T-helper 17 cell (primary cell): ENCODE data around the gene CACNA1H. TPM values are rescaled to one million over a fixed set of nuclear protein-coding genes. Genes with fewer than 3 reads are reported as not detected.
"Not testable (repeated sequence)": the region's sequence is repeated elsewhere in the genome, so short reads cannot be mapped to it uniquely, and the experiment has no call there.

Experiments
- ATAC-seq: fragments of 150-1000 bp; cut with Tn5 transposase; 2 replicates; pipeline ENCODE4 v1.10.0; 2021; ENCODE audit warnings: mild to moderate bottlenecking, moderate library complexity
- DNase-seq, 3 donors: peaks; one replicate each; pipeline versions ENCODE4 v3.0.0 to v3.0.0-alpha.2; 2020 to 2021
- H3K9me3 ChIP-seq: one replicate; pipeline ENCODE4 v1.7.0; 2013; ENCODE audit warnings: low read length, mild to moderate bottlenecking; ENCODE audit not compliant: control insufficient read depth, poor library complexity, severe bottlenecking
- H3K27ac Mint-ChIP-seq: one replicate; pipeline ENCODE4 v1.8.0; 2022; ENCODE audit warnings: mild to moderate bottlenecking, moderate library complexity, mixed read lengths
- H3K27me3 Mint-ChIP-seq: one replicate; pipeline ENCODE4 v1.8.0; 2022; ENCODE audit warnings: mixed read lengths
- H3K36me3 Mint-ChIP-seq: one replicate; pipeline ENCODE4 v1.8.0; 2022; ENCODE audit warnings: low read depth, mixed read lengths
- H3K4me1 Mint-ChIP-seq: one replicate; pipeline ENCODE4 v1.8.0; 2022; ENCODE audit warnings: mild to moderate bottlenecking, mixed read lengths
- H3K4me3 Mint-ChIP-seq: one replicate; pipeline ENCODE4 v1.8.0; 2022; ENCODE audit warnings: mild to moderate bottlenecking, moderate library complexity, mixed read lengths
- total RNA-seq, 4 donors: library from RNA in 2 of 4; stranded (reverse) in 2 of 4; gene quantifications; one replicate each; pipeline ENCODE4 v1.2.3 and lab custom pipeline; 2022 to 2026

Gene CACNA1H
- total RNA-seq, 2 donors from 2014 or later, result 8.6 to 9.5 TPM

GRCh38 chr16:1258225-1258600 is 105.3 kb downstream of the CACNA1H start:
- H3K27me3 Mint-ChIP-seq, result peaks cover 17% of the 10 kb centered on the region
- no peak for DNase-seq

DNA sequence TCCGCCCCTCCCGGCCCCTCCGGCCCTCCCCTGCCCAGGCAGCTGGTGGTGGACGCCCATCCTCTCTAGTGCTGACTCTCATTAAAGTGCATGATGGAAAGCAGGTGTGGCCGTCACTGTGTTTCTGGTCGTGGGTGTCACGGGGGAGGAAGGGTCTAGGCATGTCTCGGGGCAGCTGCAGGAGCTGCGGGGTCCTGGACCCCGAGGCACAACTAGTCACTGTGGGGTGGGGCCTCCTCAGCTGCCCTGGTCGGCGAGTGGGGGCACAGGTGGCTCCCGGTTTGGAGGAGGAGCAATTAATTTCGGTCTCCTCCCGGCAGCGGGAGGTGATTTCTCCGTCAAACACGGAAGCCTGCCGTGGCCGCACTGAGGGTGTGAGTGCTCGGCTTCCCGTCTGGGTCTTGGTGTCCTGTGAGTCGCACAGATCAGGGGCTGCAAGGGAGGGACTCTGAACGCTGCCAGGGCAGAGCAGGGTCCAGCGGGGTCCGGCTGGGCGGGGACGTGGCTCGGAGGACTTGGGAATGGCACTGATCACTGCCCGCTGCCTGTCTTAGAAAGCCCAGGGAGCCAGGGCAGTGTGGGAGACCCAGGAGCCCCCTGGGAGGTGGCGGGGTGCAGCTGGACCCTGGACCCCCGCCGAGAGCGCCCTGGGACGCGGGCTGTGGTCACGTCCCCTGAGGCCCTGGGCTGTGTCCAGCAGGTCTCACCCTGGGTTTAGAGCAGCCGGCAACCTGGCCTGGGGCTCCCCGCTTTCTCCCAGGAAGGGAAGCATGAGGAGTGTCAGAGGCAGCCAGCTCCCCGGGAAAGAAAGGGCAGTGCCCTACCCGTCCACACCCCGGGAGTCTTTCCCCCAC is 106.2 kb downstream of the CACNA1H start:
- peak overlapping the region; percentile 81 for H3K4me3 Mint-ChIP-seq
- no peak for ATAC-seq
- no peak for DNase-seq

More at GRCh38 chr16:1258225-1258600, 105.3 kb downstream of the CACNA1H start:
- no peaks in the 10 kb centered on the region for H3K36me3 Mint-ChIP-seq
- ATAC-seq, result no peak
- peaks cover 4% of the 10 kb centered on the region for H3K4me1 Mint-ChIP-seq
- H3K9me3 ChIP-seq, result no peaks in the 10 kb centered on the region
- peak overlapping the region; percentile 49 for H3K4me3 Mint-ChIP-seq
- H3K27ac Mint-ChIP-seq, result no peak overlapping the region

DNA sequence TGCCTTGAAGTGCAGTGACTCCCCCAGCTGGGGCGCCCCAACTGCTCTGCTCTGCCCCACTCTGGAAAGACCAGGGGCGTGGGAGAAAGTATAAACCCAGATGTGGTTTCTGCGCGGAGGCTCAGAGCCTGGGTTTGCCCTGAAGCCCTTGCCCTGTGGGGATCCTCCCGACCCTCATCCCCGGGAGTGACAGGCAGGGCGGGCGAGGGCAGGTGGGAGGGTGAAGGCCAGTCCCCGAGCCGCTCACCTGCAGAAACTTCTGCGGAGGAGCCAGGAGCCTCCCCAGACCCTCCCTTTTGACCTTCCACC is 106.8 kb downstream of the CACNA1H start:
- no peak overlapping the region for H3K4me3 Mint-ChIP-seq
- H3K4me1 Mint-ChIP-seq, result peaks cover 4% of the 10 kb centered on the region
- H3K27ac Mint-ChIP-seq, result no peak overlapping the region

More for the DNA sequence above, 106.2 kb downstream of the CACNA1H start:
- H3K27ac Mint-ChIP-seq, result no peak overlapping the region
- H3K9me3 ChIP-seq, result no peaks in the 10 kb centered on the region
- H3K36me3 Mint-ChIP-seq, result no peaks in the 10 kb centered on the region
- peaks cover 17% of the 10 kb centered on the region for H3K27me3 Mint-ChIP-seq
- peaks cover 4% of the 10 kb centered on the region for H3K4me1 Mint-ChIP-seq

GRCh38 chr16:1260101-1260680 is 107.3 kb downstream of the CACNA1H start:
- H3K9me3 ChIP-seq, result no peaks in the 10 kb centered on the region
- ATAC-seq (no peak), DNase-seq (no peak)
- H3K36me3 Mint-ChIP-seq, result no peaks in the 10 kb centered on the region
- no peak overlapping the region for H3K4me3 Mint-ChIP-seq
- peaks cover 17% of the 10 kb centered on the region for H3K27me3 Mint-ChIP-seq
- peaks cover 4% of the 10 kb centered on the region for H3K4me1 Mint-ChIP-seq
- no peak overlapping the region for H3K27ac Mint-ChIP-seq

More for the DNA sequence above, 106.8 kb downstream of the CACNA1H start:
- no peak for DNase-seq
- no peaks in the 10 kb centered on the region for H3K9me3 ChIP-seq
- H3K27me3 Mint-ChIP-seq, result peaks cover 17% of the 10 kb centered on the region
- no peak for ATAC-seq
- H3K36me3 Mint-ChIP-seq, result no peaks in the 10 kb centered on the region

DNA sequence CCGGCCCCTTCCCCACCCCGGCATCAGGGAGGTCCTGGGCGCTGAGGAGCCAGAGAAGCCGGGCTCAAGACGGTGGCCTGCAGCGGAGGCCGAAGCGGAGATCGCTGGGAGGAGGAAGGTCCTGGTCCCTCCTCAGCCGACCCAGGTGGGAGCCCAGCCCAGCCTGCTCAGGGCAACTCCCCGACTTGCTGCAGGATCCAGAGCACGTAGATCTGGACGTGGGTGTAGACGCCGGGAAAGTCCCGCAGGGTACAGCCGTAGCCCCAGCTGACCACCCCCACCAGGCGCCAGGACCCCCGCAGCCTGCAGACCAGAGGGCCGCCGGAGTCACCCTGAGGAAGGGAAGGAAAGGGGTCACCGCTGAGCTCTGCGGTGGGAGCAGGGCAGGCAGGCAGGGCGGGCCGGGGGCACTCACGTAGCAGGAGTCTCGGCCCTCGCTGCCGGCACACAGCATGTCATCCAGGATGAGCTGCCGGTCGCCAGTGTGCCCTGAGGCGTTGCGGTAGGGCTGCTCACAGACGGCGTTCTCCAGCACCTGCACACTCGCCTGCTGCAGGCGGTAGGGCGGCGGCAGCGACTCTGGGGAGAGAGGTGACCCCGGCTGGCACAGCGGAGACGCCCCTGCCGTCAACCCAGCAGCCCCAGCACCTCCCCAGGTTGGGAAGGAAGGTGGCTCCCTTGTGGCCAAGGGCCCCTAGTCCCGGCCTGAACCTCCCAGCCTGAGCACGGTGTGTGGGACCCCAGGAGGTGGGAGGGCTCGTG is 108.4 kb downstream of the CACNA1H start:
- no peak overlapping the region for H3K27ac Mint-ChIP-seq
- H3K4me3 Mint-ChIP-seq, result no peak overlapping the region
- DNase-seq, result no peak
- no peaks in the 10 kb centered on the region for H3K9me3 ChIP-seq
- no peaks in the 10 kb centered on the region for H3K36me3 Mint-ChIP-seq
- H3K27me3 Mint-ChIP-seq, result peaks cover 17% of the 10 kb centered on the region
- ATAC-seq, result no peak
- H3K4me1 Mint-ChIP-seq, result peaks cover 4% of the 10 kb centered on the region

- no peak overlapping the region for H3K4me3 Mint-ChIP-seq
- peaks cover 17% of the 10 kb centered on the region for H3K27me3 Mint-ChIP-seq
- ATAC-seq, result no peak
- no peak overlapping the region for H3K27ac Mint-ChIP-seq
- H3K9me3 ChIP-seq, result no peaks in the 10 kb centered on the region
- no peaks in the 10 kb centered on the region for H3K36me3 Mint-ChIP-seq
- no peak for DNase-seq
- peaks cover 4% of the 10 kb centered on the region for H3K4me1 Mint-ChIP-seq
Measured at GRCh38 chr16:1262210-1262845, 109.4 kb downstream of the CACNA1H start.

GRCh38 chr16:1262846-1263221 is 109.9 kb downstream of the CACNA1H start:
- H3K4me1 Mint-ChIP-seq, result peaks cover 4% of the 10 kb centered on the region
- no peaks in the 10 kb centered on the region for H3K9me3 ChIP-seq
- DNase-seq (no peak), ATAC-seq (no peak)
- H3K27ac Mint-ChIP-seq, result no peak overlapping the region
- H3K36me3 Mint-ChIP-seq, result no peaks in the 10 kb centered on the region
- peaks cover 17% of the 10 kb centered on the region for H3K27me3 Mint-ChIP-seq
- H3K4me3 Mint-ChIP-seq, result no peak overlapping the region

- peaks cover 17% of the 10 kb centered on the region for H3K27me3 Mint-ChIP-seq
- H3K4me3 Mint-ChIP-seq, result no peak overlapping the region
- H3K4me1 Mint-ChIP-seq, result peaks cover 4% of the 10 kb centered on the region
- H3K9me3 ChIP-seq, result no peaks in the 10 kb centered on the region
- no peaks in the 10 kb centered on the region for H3K36me3 Mint-ChIP-seq
- DNase-seq (no peak), ATAC-seq (no peak)
- H3K27ac Mint-ChIP-seq, result no peak overlapping the region
Measured at GRCh38 chr16:1263591-1264344, 110.9 kb downstream of the CACNA1H start.

- Mint-ChIP-seq H3K36me3 (no peaks in the 10 kb centered on the region), H3K27me3 (peaks cover 13% of the 10 kb centered on the region), H3K4me1 (no peaks in the 10 kb centered on the region), H3K4me3 (no peak overlapping the region), H3K27ac (no peak overlapping the region)
- ATAC-seq, result no peak
- no peak for DNase-seq
- H3K9me3 ChIP-seq, result no peaks in the 10 kb centered on the region
Measured at GRCh38 chr16:1264345-1265089, 111.6 kb downstream of the CACNA1H start.

DNA sequence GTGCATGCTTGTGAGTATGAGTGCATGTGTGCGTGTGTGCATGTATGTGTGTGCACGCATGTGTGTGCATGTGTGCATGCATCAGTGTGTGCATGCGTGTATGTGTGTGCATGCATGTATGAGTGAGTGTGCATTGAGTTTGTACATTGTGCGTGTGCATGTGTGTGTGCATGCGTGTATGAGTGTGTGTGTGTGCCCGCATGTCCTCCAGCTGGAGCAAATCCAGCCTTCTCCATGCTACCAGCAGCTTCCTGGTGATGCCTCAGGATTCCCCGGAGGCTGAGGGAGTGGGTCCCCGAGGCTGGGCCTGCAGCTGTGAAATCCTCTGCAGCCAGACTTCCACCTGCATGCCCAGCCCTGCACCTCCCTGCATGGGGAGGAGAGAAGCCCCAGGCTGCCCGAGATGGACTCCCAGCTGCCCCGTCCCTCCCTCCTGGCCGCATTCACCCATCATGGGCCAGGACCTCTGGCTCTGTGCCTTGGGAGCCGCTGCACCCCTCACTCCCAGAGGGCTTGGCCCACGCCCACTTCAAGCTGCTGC is 112.3 kb downstream of the CACNA1H start:
- Mint-ChIP-seq H3K27me3 (peaks cover 14% of the 10 kb centered on the region), H3K4me3 (no peak overlapping the region), H3K27ac (no peak overlapping the region), H3K4me1 (no peaks in the 10 kb centered on the region), H3K36me3 (no peaks in the 10 kb centered on the region)
- no peak for ATAC-seq
- no peak for DNase-seq
- no peaks in the 10 kb centered on the region for H3K9me3 ChIP-seq

DNA sequence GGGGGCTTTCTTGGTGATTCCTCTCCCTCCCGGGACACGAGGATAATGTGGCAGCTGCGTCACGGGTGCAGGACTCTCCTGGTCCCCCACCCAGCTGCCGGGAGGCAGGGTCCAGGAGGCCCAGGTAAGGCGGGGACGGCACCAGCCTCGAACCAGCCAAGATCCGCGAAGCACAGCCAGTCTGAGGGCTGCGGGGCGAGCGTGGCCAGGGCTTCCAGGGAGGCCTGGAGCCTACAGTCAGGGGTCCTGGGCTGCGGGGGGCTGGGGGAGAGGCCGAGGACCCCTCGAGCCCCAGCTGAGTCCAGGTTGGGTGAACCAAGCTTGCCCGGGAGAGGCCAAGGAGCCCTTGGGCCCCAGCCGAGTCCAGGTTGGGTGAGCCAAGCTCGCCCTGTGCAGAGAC is 112.9 kb downstream of the CACNA1H start:
- no peak for DNase-seq
- H3K4me1 Mint-ChIP-seq, result no peaks in the 10 kb centered on the region
- no peaks in the 10 kb centered on the region for H3K36me3 Mint-ChIP-seq
- ATAC-seq, result no peak
- H3K27me3 Mint-ChIP-seq, result peaks cover 14% of the 10 kb centered on the region
- H3K9me3 ChIP-seq, result no peaks in the 10 kb centered on the region
- H3K4me3 Mint-ChIP-seq, result no peak overlapping the region
- no peak overlapping the region for H3K27ac Mint-ChIP-seq

GRCh38 chr16:1269418-1269817 is 116.5 kb downstream of the CACNA1H start:
- H3K9me3 ChIP-seq, ATAC-seq, H3K27ac Mint-ChIP-seq, H3K4me3 Mint-ChIP-seq, H3K4me1 Mint-ChIP-seq, H3K36me3 Mint-ChIP-seq, DNase-seq: not testable (repeated sequence)
- H3K27me3 Mint-ChIP-seq, result peaks cover 18% of the 10 kb centered on the region
